ENCODE results near the gene TRIM44.

TRIM44 gene

GRCh38 chr11:35781861-35782470, 119.4 kb downstream of the TRIM44 start:
- no peak overlapping the region for H3K9ac ChIP-seq (ENCODE audit: low read depth, low read length)
- no peaks in the 10 kb centered on the region for H3K36me3 ChIP-seq (ENCODE audit: insufficient read depth, low read length)
- H3K4me1 ChIP-seq (ENCODE audit: insufficient read depth, low read length) = peaks cover 23% of the 10 kb centered on the region
- no peaks in the 10 kb centered on the region for H3K9me3 ChIP-seq (ENCODE audit: control insufficient read depth, insufficient read depth, low read length)

DNA sequence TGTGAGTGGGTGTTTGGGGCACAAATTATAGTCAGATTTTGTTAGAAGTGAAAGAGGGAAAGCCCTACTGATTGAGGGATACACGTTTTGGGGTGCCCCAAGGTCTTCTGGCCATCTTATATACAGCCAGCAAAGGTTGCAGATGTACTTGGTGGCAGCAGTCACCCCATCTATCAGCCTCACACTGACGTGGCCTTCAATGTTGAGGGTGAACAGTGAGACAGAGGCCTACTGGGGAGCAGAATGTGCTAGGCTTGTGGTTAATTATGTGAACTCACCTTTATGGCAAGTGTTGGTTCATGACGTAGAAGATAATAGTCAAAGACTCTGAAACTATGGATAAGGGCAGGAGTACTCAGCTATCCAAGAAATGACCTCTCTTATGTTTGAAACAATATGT, 121.2 kb downstream of the TRIM44 start:
- no peak overlapping the region for H3K9ac ChIP-seq (ENCODE audit: low read depth, low read length)
- H3K4me1 ChIP-seq (ENCODE audit: insufficient read depth, low read length) = peaks cover 23% of the 10 kb centered on the region
- no peaks in the 10 kb centered on the region for H3K9me3 ChIP-seq (ENCODE audit: control insufficient read depth, insufficient read depth, low read length)
- H3K36me3 ChIP-seq (ENCODE audit: insufficient read depth, low read length) = no peaks in the 10 kb centered on the region

- Histone ChIP-seq H3K36me3 (ENCODE audit: insufficient read depth, low read length) (no peaks in the 10 kb centered on the region), H3K4me1 (ENCODE audit: insufficient read depth, low read length) (peaks cover 23% of the 10 kb centered on the region), H3K9me3 (ENCODE audit: control insufficient read depth, insufficient read depth, low read length) (no peaks in the 10 kb centered on the region), H3K9ac (ENCODE audit: low read depth, low read length) (no peak overlapping the region)
These were observed 122.1 kb downstream of the TRIM44 start for GRCh38 chr11:35784699-35785098.

DNA sequence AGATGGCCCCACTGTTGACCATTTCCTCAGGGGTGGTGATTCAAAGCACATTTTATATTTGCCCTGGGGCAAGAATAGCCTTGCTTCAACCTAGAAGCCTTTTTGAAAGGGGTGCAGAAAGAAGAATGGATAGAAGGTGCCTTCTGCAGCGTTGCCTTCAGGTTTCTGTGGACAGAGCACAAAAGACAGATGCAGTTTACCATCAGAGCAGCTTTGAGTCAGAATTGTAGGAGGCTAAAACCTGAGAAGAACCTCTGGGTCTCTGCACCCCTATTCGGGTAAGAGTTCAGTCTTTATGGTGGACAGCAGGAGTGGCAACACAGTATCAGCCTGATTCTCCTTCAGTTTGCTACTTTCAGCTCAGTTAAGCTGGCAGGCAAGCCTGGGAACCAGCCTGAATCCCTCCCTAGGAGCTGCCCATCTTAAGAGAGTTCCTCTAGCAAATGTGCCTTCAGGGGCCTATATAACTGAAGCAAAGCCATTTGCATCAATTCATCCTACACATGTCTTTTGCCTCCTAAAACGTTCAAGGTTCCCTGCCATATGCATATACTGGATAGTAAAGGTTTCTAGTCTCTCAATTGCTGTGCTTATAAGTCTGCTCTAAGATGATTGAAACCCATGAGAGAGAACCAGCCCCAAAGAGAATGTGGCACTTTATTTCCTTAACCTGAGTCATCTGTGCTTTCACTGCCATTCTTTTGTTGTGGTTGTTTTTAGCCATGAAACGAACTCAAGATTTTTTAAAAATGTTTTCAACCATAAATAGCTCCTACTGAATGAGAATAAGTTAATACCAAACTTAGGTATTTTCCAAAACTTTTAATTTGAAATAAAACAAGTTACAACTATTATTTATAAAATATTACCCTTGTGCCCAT, 123.0 kb downstream of the TRIM44 start:
- Histone ChIP-seq H3K4me1 (ENCODE audit: insufficient read depth, low read length) (peaks cover 23% of the 10 kb centered on the region), H3K9me3 (ENCODE audit: control insufficient read depth, insufficient read depth, low read length) (no peaks in the 10 kb centered on the region), H3K9ac (ENCODE audit: low read depth, low read length) (no peak overlapping the region), H3K36me3 (ENCODE audit: insufficient read depth, low read length) (no peaks in the 10 kb centered on the region)

GRCh38 chr11:35786188-35786587, 123.6 kb downstream of the TRIM44 start:
- no peaks in the 10 kb centered on the region for H3K9me3 ChIP-seq (ENCODE audit: control insufficient read depth, insufficient read depth, low read length)
- peaks cover 19% of the 10 kb centered on the region for H3K4me1 ChIP-seq (ENCODE audit: insufficient read depth, low read length)
- no peak overlapping the region for H3K9ac ChIP-seq (ENCODE audit: low read depth, low read length)
- H3K36me3 ChIP-seq (ENCODE audit: insufficient read depth, low read length) = no peaks in the 10 kb centered on the region

DNA sequence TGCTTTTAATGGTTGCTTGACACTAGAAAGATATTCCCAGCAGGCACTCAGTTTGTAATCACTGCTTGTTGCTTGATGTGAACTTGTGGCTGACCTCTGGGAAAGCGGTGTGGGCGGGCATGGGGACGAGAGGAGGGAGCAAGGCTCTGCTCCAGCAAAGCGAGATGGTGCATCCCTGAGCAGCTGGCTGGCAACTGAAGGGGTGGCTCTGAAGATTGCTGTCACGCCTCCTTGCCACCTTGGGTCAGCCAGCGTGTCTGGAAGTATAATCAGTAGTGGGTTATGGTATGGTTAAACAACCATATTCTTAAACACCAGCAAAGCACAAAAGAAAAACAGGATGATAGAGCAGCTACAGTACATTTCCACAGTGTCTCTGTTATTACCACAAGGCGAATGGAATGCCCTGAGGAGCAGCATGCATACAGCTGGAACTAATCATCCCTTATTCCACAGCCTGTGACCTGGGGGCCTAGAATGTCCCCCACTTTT, 124.5 kb downstream of the TRIM44 start:
- peaks cover 17% of the 10 kb centered on the region for H3K4me1 ChIP-seq (ENCODE audit: insufficient read depth, low read length)
- no peak overlapping the region for H3K9ac ChIP-seq (ENCODE audit: low read depth, low read length)
- no peaks in the 10 kb centered on the region for H3K9me3 ChIP-seq (ENCODE audit: control insufficient read depth, insufficient read depth, low read length)
- no peaks in the 10 kb centered on the region for H3K36me3 ChIP-seq (ENCODE audit: insufficient read depth, low read length)

DNA sequence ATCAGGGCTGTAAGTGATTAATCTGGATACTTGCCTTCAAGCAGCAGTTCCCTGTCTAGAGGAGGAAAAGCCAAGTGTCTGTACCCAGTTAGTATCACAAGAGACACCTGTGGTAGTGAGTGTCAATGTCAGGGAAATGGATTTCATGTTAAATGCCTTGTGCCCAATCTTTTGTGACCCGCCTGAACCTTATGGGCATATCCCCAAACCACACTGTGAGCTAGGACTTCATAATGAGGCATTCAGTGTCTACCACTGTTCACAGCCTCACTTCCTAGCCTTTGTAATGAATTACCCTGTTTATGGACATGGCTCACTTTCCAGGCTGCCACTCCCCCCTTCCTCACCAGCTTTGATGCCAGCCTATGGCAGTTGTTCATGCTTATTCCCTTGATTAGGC, 125.1 kb downstream of the TRIM44 start:
- no peaks in the 10 kb centered on the region for H3K36me3 ChIP-seq (ENCODE audit: insufficient read depth, low read length)
- H3K9ac ChIP-seq (ENCODE audit: low read depth, low read length) = no peak overlapping the region
- peaks cover 17% of the 10 kb centered on the region for H3K4me1 ChIP-seq (ENCODE audit: insufficient read depth, low read length)
- no peaks in the 10 kb centered on the region for H3K9me3 ChIP-seq (ENCODE audit: control insufficient read depth, insufficient read depth, low read length)

GRCh38 chr11:35791088-35791958, 128.7 kb downstream of the TRIM44 start:
- no peaks in the 10 kb centered on the region for H3K9me3 ChIP-seq (ENCODE audit: control insufficient read depth, insufficient read depth, low read length)
- no peak overlapping the region for H3K9ac ChIP-seq (ENCODE audit: low read depth, low read length)
- peaks cover 8% of the 10 kb centered on the region for H3K4me1 ChIP-seq (ENCODE audit: insufficient read depth, low read length)
- H3K36me3 ChIP-seq (ENCODE audit: insufficient read depth, low read length) = no peaks in the 10 kb centered on the region

GRCh38 chr11:35792148-35792845, 129.7 kb downstream of the TRIM44 start:
- H3K4me1 ChIP-seq (ENCODE audit: insufficient read depth, low read length) = 0 out of 2 replicates have a peak, but pooled peaks cover 4% of the 10 kb centered on the region
- no peak overlapping the region for H3K9ac ChIP-seq (ENCODE audit: low read depth, low read length)
- no peaks in the 10 kb centered on the region for H3K36me3 ChIP-seq (ENCODE audit: insufficient read depth, low read length)
- H3K9me3 ChIP-seq (ENCODE audit: control insufficient read depth, insufficient read depth, low read length) = no peaks in the 10 kb centered on the region

DNA sequence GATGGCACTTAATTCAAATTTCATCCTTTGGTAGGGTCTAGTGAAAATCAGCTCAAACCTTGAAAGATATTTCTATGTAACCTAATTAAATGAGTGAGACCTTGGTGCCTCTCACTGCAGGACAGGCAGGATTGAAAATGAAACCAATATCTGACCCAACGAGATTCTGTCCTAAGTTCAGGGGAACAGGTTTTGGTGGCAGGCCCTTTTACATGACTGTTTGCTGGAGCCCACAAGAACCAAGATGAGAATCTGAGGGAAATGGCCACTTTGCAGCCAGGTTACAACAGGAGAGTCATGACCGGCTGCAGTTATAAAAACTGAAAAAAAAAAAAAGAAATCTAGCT, 130.2 kb downstream of the TRIM44 start:
- Histone ChIP-seq H3K4me1 (ENCODE audit: insufficient read depth, low read length) (0 out of 2 replicates have a peak, but pooled peaks cover 4% of the 10 kb centered on the region), H3K9ac (ENCODE audit: low read depth, low read length) (no peak overlapping the region), H3K36me3 (ENCODE audit: insufficient read depth, low read length) (no peaks in the 10 kb centered on the region), H3K9me3 (ENCODE audit: control insufficient read depth, insufficient read depth, low read length) (no peaks in the 10 kb centered on the region)

DNA sequence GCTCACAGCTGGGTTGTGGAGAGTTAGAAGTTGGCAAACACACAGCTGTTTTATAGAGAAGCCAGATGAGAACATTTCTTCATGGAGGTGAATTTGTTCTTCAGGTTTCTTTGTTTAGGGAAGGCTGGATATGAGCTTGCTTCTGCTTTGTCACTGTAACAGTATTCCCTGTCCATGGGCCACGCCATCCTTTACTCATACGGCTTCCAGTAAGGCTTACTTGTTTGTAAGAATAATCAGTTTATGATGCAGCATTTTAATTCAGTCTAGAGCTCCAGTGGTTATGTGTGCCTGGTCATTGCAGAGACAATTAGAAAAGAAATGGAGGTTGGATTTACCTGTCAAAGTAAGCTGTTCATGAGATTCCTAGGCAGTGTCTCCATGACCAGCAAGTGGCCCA, 131.8 kb downstream of the TRIM44 start:
- no peaks in the 10 kb centered on the region for H3K9me3 ChIP-seq (ENCODE audit: control insufficient read depth, insufficient read depth, low read length)
- H3K4me1 ChIP-seq (ENCODE audit: insufficient read depth, low read length) = 0 out of 2 replicates have a peak, but pooled peaks cover 4% of the 10 kb centered on the region
- no peak overlapping the region for H3K9ac ChIP-seq (ENCODE audit: low read depth, low read length)
- H3K36me3 ChIP-seq (ENCODE audit: insufficient read depth, low read length) = no peaks in the 10 kb centered on the region

DNA sequence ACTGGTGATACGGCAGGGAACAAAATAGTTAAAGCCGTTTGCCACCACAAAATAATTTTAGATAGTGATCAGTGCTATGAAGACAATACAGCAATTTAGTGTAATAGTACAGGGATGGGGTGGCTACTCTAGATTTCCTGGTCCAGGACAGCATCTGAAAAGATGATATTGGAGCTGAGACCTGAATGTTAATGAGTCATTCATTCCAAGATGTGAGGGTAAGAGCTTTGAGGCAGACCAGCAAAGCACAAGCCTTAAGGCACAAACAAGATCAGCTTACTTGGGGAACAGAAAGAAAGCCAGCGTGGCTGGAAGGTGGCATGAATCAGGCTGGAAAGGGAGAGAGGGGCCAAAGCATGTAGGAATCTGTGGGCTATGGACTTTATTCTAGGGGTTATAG, 132.3 kb downstream of the TRIM44 start:
- H3K36me3 ChIP-seq (ENCODE audit: insufficient read depth, low read length) = no peaks in the 10 kb centered on the region
- 0 out of 2 replicates have a peak, but pooled peaks cover 4% of the 10 kb centered on the region for H3K4me1 ChIP-seq (ENCODE audit: insufficient read depth, low read length)
- H3K9ac ChIP-seq (ENCODE audit: low read depth, low read length) = no peak overlapping the region
- no peaks in the 10 kb centered on the region for H3K9me3 ChIP-seq (ENCODE audit: control insufficient read depth, insufficient read depth, low read length)

- Histone ChIP-seq H3K4me1 (ENCODE audit: insufficient read depth, low read length) (0 out of 2 replicates have a peak, but pooled peaks cover 4% of the 10 kb centered on the region), H3K36me3 (ENCODE audit: insufficient read depth, low read length) (no peaks in the 10 kb centered on the region), H3K9me3 (ENCODE audit: control insufficient read depth, insufficient read depth, low read length) (no peaks in the 10 kb centered on the region), H3K9ac (ENCODE audit: low read depth, low read length) (no peak overlapping the region)
These were observed 134.0 kb downstream of the TRIM44 start for GRCh38 chr11:35796562-35796961.

- Histone ChIP-seq H3K9me3 (ENCODE audit: control insufficient read depth, insufficient read depth, low read length) (no peaks in the 10 kb centered on the region), H3K36me3 (ENCODE audit: insufficient read depth, low read length) (no peaks in the 10 kb centered on the region), H3K9ac (ENCODE audit: low read depth, low read length) (no peak overlapping the region), H3K4me1 (ENCODE audit: insufficient read depth, low read length) (0 out of 2 replicates have a peak, but pooled peaks cover 4% of the 10 kb centered on the region)
These were observed 135.8 kb downstream of the TRIM44 start for GRCh38 chr11:35798423-35798822.

All from ES-I3 (cell line).